ENCODE data around the gene PBRM1.

The PBRM1 gene

GRCh38 chr3:52574056-52574965 lies 111.4 kb downstream of the PBRM1 start:
- no peak for DNase-seq (ENCODE audit: low spot score)

GRCh38 chr3:52572221-52572620 lies 113.5 kb downstream of the PBRM1 start:
- no peak for DNase-seq (ENCODE audit: low spot score)

- no peak for DNase-seq (ENCODE audit: low spot score)
Measured at GRCh38 chr3:52570076-52570475, 115.6 kb downstream of the PBRM1 start.

GRCh38 chr3:52568069-52568468 lies 117.6 kb downstream of the PBRM1 start:
- no peak for DNase-seq (ENCODE audit: low spot score)

- no peak for DNase-seq (ENCODE audit: low spot score)
Measured at GRCh38 chr3:52563984-52564383, 121.7 kb downstream of the PBRM1 start.

GRCh38 chr3:52561028-52561747 lies 124.5 kb downstream of the PBRM1 start:
- no peak for DNase-seq (ENCODE audit: low spot score)

GRCh38 chr3:52558436-52558835 lies 127.3 kb downstream of the PBRM1 start:
- no peak for DNase-seq (ENCODE audit: low spot score)

- no peak for DNase-seq (ENCODE audit: low spot score)
Measured at GRCh38 chr3:52557011-52557960, 128.4 kb downstream of the PBRM1 start.

- no peak for DNase-seq (ENCODE audit: low spot score)
Measured at GRCh38 chr3:52555056-52555455, 130.7 kb downstream of the PBRM1 start.

GRCh38 chr3:52554026-52554755 lies 131.5 kb downstream of the PBRM1 start:
- DNase-seq (ENCODE audit: low spot score), result no peak

GRCh38 chr3:52552089-52552488 lies 133.6 kb downstream of the PBRM1 start:
- no peak for DNase-seq (ENCODE audit: low spot score)

- DNase-seq (ENCODE audit: low spot score), result no peak
Measured at GRCh38 chr3:52551118-52551517, 134.6 kb downstream of the PBRM1 start.

GRCh38 chr3:52547143-52547542 lies 138.6 kb downstream of the PBRM1 start:
- no peak for DNase-seq (ENCODE audit: low spot score)

- no peak for DNase-seq (ENCODE audit: low spot score)
Measured at GRCh38 chr3:52546111-52546901, 139.4 kb downstream of the PBRM1 start.

- no peak for DNase-seq (ENCODE audit: low spot score)
Measured at GRCh38 chr3:52544937-52545336, 140.8 kb downstream of the PBRM1 start.

- DNase-seq (ENCODE audit: low spot score), result no peak
Measured at GRCh38 chr3:52541050-52541449, 144.7 kb downstream of the PBRM1 start.

- no peak for DNase-seq (ENCODE audit: low spot score)
Measured at GRCh38 chr3:52539010-52539653, 146.6 kb downstream of the PBRM1 start.

GRCh38 chr3:52537726-52538421 lies 147.8 kb downstream of the PBRM1 start:
- no peak for DNase-seq (ENCODE audit: low spot score)

- DNase-seq (ENCODE audit: low spot score), result no peak
Measured at GRCh38 chr3:52537165-52537620, 148.5 kb downstream of the PBRM1 start.
